ENCODE measurements around the gene TYK2. TPM values are rescaled to one million over a fixed set of nuclear protein-coding genes. Genes with fewer than 3 reads are reported as not detected.

The TYK2 gene
- total and polyA plus RNA-seq, 9 of the 15 experiments (the other 6 are each of a cell fraction or from before 2014, with no cell fraction given), result 15.0 to 182 (median 85.9) TPM

GRCh38 chr19:10352764-10353671, 27.4 kb downstream of the TYK2 start:
- BruUV-seq (replicated peaks), result no TSS peak
- CTCF ChIA-PET (ENCODE audit: low intra/inter-chr PET ratio), result no interaction called here
- Histone ChIP-seq H4K20me1 (replicated peaks; ENCODE audit: control insufficient read depth, insufficient read depth, low read length) (no peaks in the 10 kb centered on the region), H3K4me2 (ENCODE audit: insufficient read depth, low read length) (no peak overlapping the region), H3K79me2 (ENCODE audit: control insufficient read depth, insufficient read depth, low read length) (no peaks in the 10 kb centered on the region), H3K27ac (ENCODE audit: extremely low read depth, low read depth, low read length) (no peak overlapping the region), H3K9me1 (ENCODE audit: control insufficient read depth, insufficient read depth, low read length) (no peaks in the 10 kb centered on the region), H3K9ac (ENCODE audit: insufficient read depth in 1 of 2, low read depth in 2 of 2, low read length in 2 of 2) (peak overlapping the region in 1 of 2 experiments; percentile 35; a peak in 1 of 4 replicates), H3K4me3 (no peak overlapping the region), H2AFZ (ENCODE audit: low read depth, low read length) (no peak overlapping the region), H3K9me3 (replicated peaks; ENCODE audit: control insufficient read depth, insufficient read depth, low read depth, low read length) (no peaks in the 10 kb centered on the region), H3K27me3 (ENCODE audit: control insufficient read depth in 2 of 2, insufficient read depth in 2 of 2, low read length in 2 of 2) (no peaks in the 10 kb centered on the region), H3K36me3 (ENCODE audit: control insufficient read depth, insufficient read depth, low read length) (peaks cover 63% of the 10 kb centered on the region; the same call in 2 of the 3 replicates), H3K4me1 (replicated peaks in 1 of 2; ENCODE audit: control insufficient read depth in 2 of 2, insufficient read depth in 2 of 2, low read length in 2 of 2) (peaks cover 0 to 26% of the 10 kb centered on the region in 2 experiments; a peak in 2 of 5 replicates)
- FAIRE-seq, result no peak
- in situ Hi-C loops (cut with MboI) (no loop called here), intact Hi-C loops (cut with micrococcal nuclease) (no loop called here)
- peak; percentile 38 to 73 (median 46) for DNase-seq (ENCODE audit: extremely low read depth in 1 of 4, low spot score in 3 of 4)
- no peak for TF ChIP-seq BRD9 (IDR thresholded peaks at IDR 0.05; ENCODE audit: low read depth, partially characterized antibody)
- no peak for TF ChIP-seq NR2F6 (CRISPR knock-in tag; IDR thresholded peaks at IDR 0.05)
- TF ChIP-seq RBM22 (IDR thresholded peaks at IDR 0.05; ENCODE audit: low read depth, low read length, poor library complexity, severe bottlenecking), result peak; percentile 51
- TF ChIP-seq MCM2 (IDR thresholded peaks at IDR 0.05; ENCODE audit: low read depth), result no peak
- TF ChIP-seq PHB2 (IDR thresholded peaks at IDR 0.05; ENCODE audit: low read depth), result no peak
- TF ChIP-seq ZBTB33 (CRISPR knock-in tag; IDR thresholded peaks at IDR 0.05), result peak; percentile 96
- TF ChIP-seq RBFOX2 (IDR thresholded peaks at IDR 0.05; ENCODE audit: low read depth, low read length), result peak; percentile 19
- TF ChIP-seq ZNF644 (tag; IDR thresholded peaks at IDR 0.05; ENCODE audit: low read depth), result no peak
- TF ChIP-seq MEF2D (tag; conservative IDR thresholded peaks at IDR 0.05; ENCODE audit: low read depth), result no peak
- TF ChIP-seq ZSCAN29 (IDR thresholded peaks at IDR 0.05), result no peak
- no peak for TF ChIP-seq TCF7 (IDR thresholded peaks at IDR 0.05; ENCODE audit: borderline replicate concordance)
- TF ChIP-seq, protein P1, sequence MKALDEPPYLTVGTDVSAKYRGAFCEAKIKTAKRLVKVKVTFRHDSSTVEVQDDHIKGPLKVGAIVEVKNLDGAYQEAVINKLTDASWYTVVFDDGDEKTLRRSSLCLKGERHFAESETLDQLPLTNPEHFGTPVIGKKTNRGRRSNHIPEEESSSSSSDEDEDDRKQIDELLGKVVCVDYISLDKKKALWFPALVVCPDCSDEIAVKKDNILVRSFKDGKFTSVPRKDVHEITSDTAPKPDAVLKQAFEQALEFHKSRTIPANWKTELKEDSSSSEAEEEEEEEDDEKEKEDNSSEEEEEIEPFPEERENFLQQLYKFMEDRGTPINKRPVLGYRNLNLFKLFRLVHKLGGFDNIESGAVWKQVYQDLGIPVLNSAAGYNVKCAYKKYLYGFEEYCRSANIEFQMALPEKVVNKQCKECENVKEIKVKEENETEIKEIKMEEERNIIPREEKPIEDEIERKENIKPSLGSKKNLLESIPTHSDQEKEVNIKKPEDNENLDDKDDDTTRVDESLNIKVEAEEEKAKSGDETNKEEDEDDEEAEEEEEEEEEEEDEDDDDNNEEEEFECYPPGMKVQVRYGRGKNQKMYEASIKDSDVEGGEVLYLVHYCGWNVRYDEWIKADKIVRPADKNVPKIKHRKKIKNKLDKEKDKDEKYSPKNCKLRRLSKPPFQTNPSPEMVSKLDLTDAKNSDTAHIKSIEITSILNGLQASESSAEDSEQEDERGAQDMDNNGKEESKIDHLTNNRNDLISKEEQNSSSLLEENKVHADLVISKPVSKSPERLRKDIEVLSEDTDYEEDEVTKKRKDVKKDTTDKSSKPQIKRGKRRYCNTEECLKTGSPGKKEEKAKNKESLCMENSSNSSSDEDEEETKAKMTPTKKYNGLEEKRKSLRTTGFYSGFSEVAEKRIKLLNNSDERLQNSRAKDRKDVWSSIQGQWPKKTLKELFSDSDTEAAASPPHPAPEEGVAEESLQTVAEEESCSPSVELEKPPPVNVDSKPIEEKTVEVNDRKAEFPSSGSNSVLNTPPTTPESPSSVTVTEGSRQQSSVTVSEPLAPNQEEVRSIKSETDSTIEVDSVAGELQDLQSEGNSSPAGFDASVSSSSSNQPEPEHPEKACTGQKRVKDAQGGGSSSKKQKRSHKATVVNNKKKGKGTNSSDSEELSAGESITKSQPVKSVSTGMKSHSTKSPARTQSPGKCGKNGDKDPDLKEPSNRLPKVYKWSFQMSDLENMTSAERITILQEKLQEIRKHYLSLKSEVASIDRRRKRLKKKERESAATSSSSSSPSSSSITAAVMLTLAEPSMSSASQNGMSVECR (CRISPR knock-in tag; IDR thresholded peaks at IDR 0.05), result no peak
- no peak for TF ChIP-seq KLF10 (CRISPR knock-in tag; IDR thresholded peaks at IDR 0.05)
- TF ChIP-seq, protein P2, sequence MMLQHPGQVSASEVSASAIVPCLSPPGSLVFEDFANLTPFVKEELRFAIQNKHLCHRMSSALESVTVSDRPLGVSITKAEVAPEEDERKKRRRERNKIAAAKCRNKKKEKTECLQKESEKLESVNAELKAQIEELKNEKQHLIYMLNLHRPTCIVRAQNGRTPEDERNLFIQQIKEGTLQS (IDR thresholded peaks at IDR 0.05), result peak; percentile 19; the same call in 1 of the 2 replicates
- TF ChIP-seq, protein P2 (CRISPR knock-in tag; conservative IDR thresholded peaks at IDR 0.05), result no peak
- peak; percentile 70; the same call in 2 of the 3 replicates for ATAC-seq
- 96% methylated on average over 38 of the region's 63 CpGs for WGBS (ENCODE audit: insufficient coverage, low coverage, missing lambda C conversion rate)
- POLR2A ChIA-PET, result no interaction called here

Measured in K562 (cell line).